Measurements from ENCODE around the gene GRIK4.

Gene GRIK4

GRCh38 chr11:120634706-120635105 lies 123.2 kb downstream of the GRIK4 start:
- no peak for DNase-seq (ENCODE audit: low read depth, low spot score)

GRCh38 chr11:120635136-120635810 lies 123.7 kb downstream of the GRIK4 start:
- no peak for DNase-seq (ENCODE audit: low read depth, low spot score)

- no peak for DNase-seq (ENCODE audit: low read depth, low spot score)
Observed at GRCh38 chr11:120637131-120637530, 125.6 kb downstream of the GRIK4 start.

GRCh38 chr11:120642196-120642894 lies 130.8 kb downstream of the GRIK4 start:
- DNase-seq (ENCODE audit: low read depth, low spot score): no peak

GRCh38 chr11:120643284-120643683 lies 131.7 kb downstream of the GRIK4 start:
- no peak for DNase-seq (ENCODE audit: low read depth, low spot score)

GRCh38 chr11:120645639-120646038 lies 134.1 kb downstream of the GRIK4 start:
- peak; percentile 88 for DNase-seq (ENCODE audit: low read depth, low spot score)

- no peak for DNase-seq (ENCODE audit: low read depth, low spot score)
Observed at GRCh38 chr11:120646206-120646605, 134.7 kb downstream of the GRIK4 start.

GRCh38 chr11:120647681-120648080 lies 136.1 kb downstream of the GRIK4 start:
- no peak for DNase-seq (ENCODE audit: low read depth, low spot score)

- no peak for DNase-seq (ENCODE audit: low read depth, low spot score)
Observed at GRCh38 chr11:120648771-120649170, 137.2 kb downstream of the GRIK4 start.

- DNase-seq (ENCODE audit: low read depth, low spot score): no peak
Observed at GRCh38 chr11:120649316-120649715, 137.8 kb downstream of the GRIK4 start.

- no peak for DNase-seq (ENCODE audit: low read depth, low spot score)
Observed at GRCh38 chr11:120651396-120651795, 139.8 kb downstream of the GRIK4 start.

- no peak for DNase-seq (ENCODE audit: low read depth, low spot score)
Observed at GRCh38 chr11:120651836-120652235, 140.3 kb downstream of the GRIK4 start.

- DNase-seq (ENCODE audit: low read depth, low spot score): no peak
Observed at GRCh38 chr11:120652705-120653335, 141.3 kb downstream of the GRIK4 start.

- no peak for DNase-seq (ENCODE audit: low read depth, low spot score)
Observed at GRCh38 chr11:120655589-120655988, 144.0 kb downstream of the GRIK4 start.

GRCh38 chr11:120657306-120658070 lies 145.9 kb downstream of the GRIK4 start:
- DNase-seq (ENCODE audit: low read depth, low spot score): no peak

GRCh38 chr11:120658071-120658423 lies 146.5 kb downstream of the GRIK4 start:
- DNase-seq (ENCODE audit: low read depth, low spot score): no peak

- no peak for DNase-seq (ENCODE audit: low read depth, low spot score)
Observed at GRCh38 chr11:120659076-120659475, 147.5 kb downstream of the GRIK4 start.

- DNase-seq (ENCODE audit: low read depth, low spot score): no peak
Observed at GRCh38 chr11:120660024-120660565, 148.5 kb downstream of the GRIK4 start.

GRCh38 chr11:120662071-120662676 lies 150.6 kb downstream of the GRIK4 start:
- no peak for DNase-seq (ENCODE audit: low read depth, low spot score)

- no peak for DNase-seq (ENCODE audit: low read depth, low spot score)
Observed at GRCh38 chr11:120663142-120663541, 151.6 kb downstream of the GRIK4 start.

- DNase-seq (ENCODE audit: low read depth, low spot score): no peak
Observed at GRCh38 chr11:120666121-120666639, 154.6 kb downstream of the GRIK4 start.
